Astrocyte (in vitro differentiated cells and primary cell): Measurements from ENCODE around the gene KBTBD2. TPM values are rescaled to one million over a fixed set of nuclear protein-coding genes. Genes with fewer than 3 reads are reported as not detected.

ENCODE experiments used
- DNase-seq: peaks from one replicate; pipeline ENCODE4 v3.0.0-alpha.2; 2010; ENCODE audit warnings: low read depth
- FAIRE-seq: peaks from 2 replicates; lab custom pipeline; 2011; peaks lifted over from hg19 to GRCh38; lab: Jason Lieb, UNC
- H2AFZ ChIP-seq: 2 replicates; pipeline ENCODE4 v1.6.0; 2012; ENCODE audit warnings: low read depth, low read length, inconsistent platforms
- H3K27ac ChIP-seq: 2 replicates; pipeline ENCODE4 v1.5.1; 2011; ENCODE audit warnings: low read depth, low read length, inconsistent platforms
- H3K27me3 ChIP-seq: 2 replicates; pipeline ENCODE4 v1.6.0; 2011; ENCODE audit warnings: low read length, inconsistent platforms; ENCODE audit not compliant: insufficient read depth
- H3K36me3 ChIP-seq: 2 replicates; pipeline ENCODE4 v1.5.1; 2011; ENCODE audit warnings: low read length, inconsistent platforms; ENCODE audit not compliant: insufficient read depth
- H3K4me1 ChIP-seq: 2 replicates; pipeline ENCODE4 v1.5.1; 2011; ENCODE audit warnings: low read length, inconsistent platforms; ENCODE audit not compliant: insufficient read depth
- H3K4me2 ChIP-seq: 2 replicates; pipeline ENCODE4 v1.6.0; 2012; ENCODE audit warnings: low read length, inconsistent platforms
- H3K4me3 ChIP-seq: 2 replicates; pipeline ENCODE4 v1.5.1; 2011; ENCODE audit warnings: low read depth, mild to moderate bottlenecking, low read length, inconsistent platforms; ENCODE audit not compliant: insufficient read depth
- H3K79me2 ChIP-seq: 2 replicates; pipeline ENCODE4 v1.6.0; 2012; ENCODE audit warnings: mild to moderate bottlenecking, low read length, inconsistent platforms; ENCODE audit not compliant: insufficient read depth
- H3K9ac ChIP-seq: 2 replicates; pipeline ENCODE4 v1.6.0; 2012; ENCODE audit warnings: mild to moderate bottlenecking, low read length, inconsistent platforms
- H3K9me3 ChIP-seq: 2 replicates; pipeline ENCODE4 v1.5.1; 2012; ENCODE audit warnings: low read depth, mild to moderate bottlenecking, low read length, inconsistent platforms; ENCODE audit not compliant: insufficient read depth
- H4K20me1 ChIP-seq: 2 replicates; pipeline ENCODE4 v1.6.0; 2012; ENCODE audit warnings: low read length, inconsistent platforms; ENCODE audit not compliant: insufficient read depth
- H3K27ac Mint-ChIP-seq: one replicate; pipeline ENCODE4 v1.8.0; 2021; ENCODE audit warnings: mild to moderate bottlenecking, mixed read lengths; ENCODE audit not compliant: unreplicated experiment
- H3K27me3 Mint-ChIP-seq: one replicate; pipeline ENCODE4 v1.8.0; 2021; ENCODE audit warnings: low read depth, mixed read lengths; ENCODE audit not compliant: unreplicated experiment
- H3K36me3 Mint-ChIP-seq: one replicate; pipeline ENCODE4 v1.8.0; 2021; ENCODE audit warnings: low read depth, mixed read lengths; ENCODE audit not compliant: unreplicated experiment
- H3K4me1 Mint-ChIP-seq: one replicate; pipeline ENCODE4 v1.8.0; 2021; ENCODE audit warnings: low read depth, mixed read lengths; ENCODE audit not compliant: unreplicated experiment
- H3K4me3 Mint-ChIP-seq: one replicate; pipeline ENCODE4 v1.8.0; 2021; ENCODE audit warnings: mild to moderate bottlenecking, moderate library complexity, mixed read lengths; ENCODE audit not compliant: unreplicated experiment
- H3K9me3 Mint-ChIP-seq: one replicate; pipeline ENCODE4 v1.8.0; 2021; ENCODE audit warnings: mild to moderate bottlenecking, mixed read lengths; ENCODE audit not compliant: unreplicated experiment
- EZH2 ChIP-seq: IDR thresholded peaks from 2 replicates; pipeline ENCODE4 v1.6.1; 2012; ENCODE audit warnings: mild to moderate bottlenecking, low read length, inconsistent platforms; ENCODE audit not compliant: insufficient read depth
- total RNA-seq: library from RNA; stranded (reverse); gene quantifications from 2 replicates; pipeline ENCODE4 v1.2.1, GENCODE V29; 2021
- TF ChIP-seq, protein P1 (sequence below): IDR thresholded peaks from 2 replicates; pipeline ENCODE4 v1.5.1; 2011; ENCODE audit warnings: low read depth, mild to moderate bottlenecking, inconsistent platforms, low read length, moderate library complexity; ENCODE audit not compliant: insufficient read depth

The KBTBD2 gene
- total RNA-seq, 1 donor from 2014 or later: 26.9 TPM

DNA sequence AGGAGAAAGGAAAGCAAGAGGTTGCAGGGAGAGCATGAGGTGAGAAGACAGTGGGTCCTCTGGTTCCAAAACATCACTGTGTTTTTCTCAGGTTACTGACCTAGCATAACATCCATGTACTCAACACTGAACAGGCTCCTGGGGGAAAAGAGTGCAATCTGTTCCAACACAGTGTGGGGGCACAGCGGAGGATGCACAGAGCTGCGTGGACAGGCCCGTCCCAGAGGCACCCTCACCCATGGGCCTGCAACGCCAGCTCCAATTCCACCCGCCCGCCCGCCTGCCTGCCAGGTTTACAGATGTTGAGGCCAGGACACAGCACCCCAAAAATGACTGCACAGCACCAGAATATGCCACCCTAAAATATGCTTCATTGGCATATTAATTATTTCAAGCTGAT, 38.8 kb upstream of the KBTBD2 start:
- Histone ChIP-seq H3K4me2 (no peak overlapping the region), H3K27ac (no peak overlapping the region), H3K79me2 (peaks cover 8% of the 10 kb centered on the region), H3K9ac (no peak overlapping the region), H2AFZ (no peak overlapping the region), H3K27me3 (no peaks in the 10 kb centered on the region), H3K4me1 (no peaks in the 10 kb centered on the region), H4K20me1 (peaks cover 8% of the 10 kb centered on the region), H3K4me3 (no peak overlapping the region), H3K9me3 (no peaks in the 10 kb centered on the region), H3K36me3 (peaks cover 14% of the 10 kb centered on the region)
- DNase-seq: no peak
- Mint-ChIP-seq H3K27ac (no peak overlapping the region), H3K9me3 (no peaks in the 10 kb centered on the region), H3K27me3 (no peaks in the 10 kb centered on the region), H3K4me1 (no peaks in the 10 kb centered on the region), H3K36me3 (peaks cover 29% of the 10 kb centered on the region), H3K4me3 (no peak overlapping the region)
- no peak for FAIRE-seq
- no peak for TF ChIP-seq EZH2
- TF ChIP-seq, protein P1, sequence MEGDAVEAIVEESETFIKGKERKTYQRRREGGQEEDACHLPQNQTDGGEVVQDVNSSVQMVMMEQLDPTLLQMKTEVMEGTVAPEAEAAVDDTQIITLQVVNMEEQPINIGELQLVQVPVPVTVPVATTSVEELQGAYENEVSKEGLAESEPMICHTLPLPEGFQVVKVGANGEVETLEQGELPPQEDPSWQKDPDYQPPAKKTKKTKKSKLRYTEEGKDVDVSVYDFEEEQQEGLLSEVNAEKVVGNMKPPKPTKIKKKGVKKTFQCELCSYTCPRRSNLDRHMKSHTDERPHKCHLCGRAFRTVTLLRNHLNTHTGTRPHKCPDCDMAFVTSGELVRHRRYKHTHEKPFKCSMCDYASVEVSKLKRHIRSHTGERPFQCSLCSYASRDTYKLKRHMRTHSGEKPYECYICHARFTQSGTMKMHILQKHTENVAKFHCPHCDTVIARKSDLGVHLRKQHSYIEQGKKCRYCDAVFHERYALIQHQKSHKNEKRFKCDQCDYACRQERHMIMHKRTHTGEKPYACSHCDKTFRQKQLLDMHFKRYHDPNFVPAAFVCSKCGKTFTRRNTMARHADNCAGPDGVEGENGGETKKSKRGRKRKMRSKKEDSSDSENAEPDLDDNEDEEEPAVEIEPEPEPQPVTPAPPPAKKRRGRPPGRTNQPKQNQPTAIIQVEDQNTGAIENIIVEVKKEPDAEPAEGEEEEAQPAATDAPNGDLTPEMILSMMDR: no peak

DNA sequence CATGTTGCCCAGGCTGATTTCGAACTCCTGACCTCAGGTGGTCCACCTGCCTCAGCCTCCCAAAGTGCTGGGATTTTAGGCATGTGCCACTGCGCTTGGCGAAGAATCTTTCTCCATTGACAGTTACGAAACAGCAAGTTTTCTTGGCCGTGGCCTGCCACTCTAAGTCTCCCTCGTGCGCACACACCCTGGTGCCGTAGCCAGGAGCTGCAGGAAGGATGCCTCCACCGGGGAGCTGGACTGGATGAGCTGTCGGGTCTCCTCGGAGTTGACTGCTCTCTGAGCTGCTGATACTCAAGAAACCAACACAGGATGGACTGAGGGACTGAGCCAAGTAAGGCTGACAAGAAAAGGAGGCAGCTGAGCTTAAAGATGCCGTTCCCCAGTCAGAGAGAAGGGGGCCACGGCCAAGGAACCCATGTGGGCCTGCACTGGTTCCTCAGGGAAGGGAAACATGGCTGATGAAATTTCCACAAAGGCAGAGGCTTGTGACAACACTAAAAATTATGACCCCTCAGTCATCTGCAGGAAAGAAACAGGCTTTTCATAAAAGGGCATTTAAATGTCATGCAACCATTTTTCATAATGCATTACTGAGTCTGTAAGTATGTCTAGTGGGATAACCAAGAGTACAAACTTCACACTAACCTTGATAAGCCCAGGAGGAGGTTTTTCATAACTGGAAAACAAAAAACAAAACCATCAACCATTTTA, 38.0 kb upstream of the KBTBD2 start:
- DNase-seq (no peak), FAIRE-seq (no peak)
- Histone ChIP-seq H3K9ac (no peak overlapping the region), H3K4me3 (no peak overlapping the region), H2AFZ (no peak overlapping the region), H3K27me3 (no peaks in the 10 kb centered on the region), H3K4me2 (no peak overlapping the region), H3K27ac (no peak overlapping the region), H4K20me1 (peaks cover 8% of the 10 kb centered on the region), H3K9me3 (no peaks in the 10 kb centered on the region), H3K79me2 (peaks cover 7% of the 10 kb centered on the region), H3K4me1 (no peaks in the 10 kb centered on the region), H3K36me3 (peaks cover 14% of the 10 kb centered on the region)
- Mint-ChIP-seq H3K4me1 (no peaks in the 10 kb centered on the region), H3K9me3 (no peaks in the 10 kb centered on the region), H3K36me3 (peaks cover 29% of the 10 kb centered on the region), H3K27ac (no peak overlapping the region), H3K4me3 (no peak overlapping the region), H3K27me3 (no peaks in the 10 kb centered on the region)
- no peak for TF ChIP-seq EZH2
- TF ChIP-seq, protein P1: no peak

- H3K4me3 ChIP-seq: no peak overlapping the region
- H3K4me1 Mint-ChIP-seq: no peaks in the 10 kb centered on the region
- H3K27me3 Mint-ChIP-seq: no peaks in the 10 kb centered on the region
- H3K27me3 ChIP-seq: no peaks in the 10 kb centered on the region
- no peak overlapping the region for H3K27ac ChIP-seq
- H3K4me3 Mint-ChIP-seq: no peak overlapping the region
- H3K36me3 Mint-ChIP-seq: peaks cover 28% of the 10 kb centered on the region
- H3K27ac Mint-ChIP-seq: no peak overlapping the region
- H3K36me3 ChIP-seq: peaks cover 14% of the 10 kb centered on the region
- TF ChIP-seq, protein P1: no peak
- TF ChIP-seq EZH2: no peak
- no peak for DNase-seq
- no peaks in the 10 kb centered on the region for H3K9me3 ChIP-seq
- H3K4me2 ChIP-seq: no peak overlapping the region
- peaks cover 7% of the 10 kb centered on the region for H3K79me2 ChIP-seq
- no peak overlapping the region for H2AFZ ChIP-seq
- no peak for FAIRE-seq
- H4K20me1 ChIP-seq: peaks cover 8% of the 10 kb centered on the region
- H3K9me3 Mint-ChIP-seq: no peaks in the 10 kb centered on the region
- no peak overlapping the region for H3K9ac ChIP-seq
- no peaks in the 10 kb centered on the region for H3K4me1 ChIP-seq
These were observed 37.3 kb upstream of the KBTBD2 start for GRCh38 chr7:32928785-32929298.
